Middle frontal gyrus (tissue), 1 donor: Measurements from ENCODE around the gene LAMA5.

ENCODE experiments used
- DNase-seq: peaks from one replicate; pipeline ENCODE4 v3.0.0-alpha.2; 2015; ENCODE audit warnings: low spot score; ENCODE audit errors: extremely low spot score

The LAMA5 gene

GRCh38 chr20:62293111-62293784 lies 73.9 kb downstream of the LAMA5 start:
- no peak for DNase-seq

DNA sequence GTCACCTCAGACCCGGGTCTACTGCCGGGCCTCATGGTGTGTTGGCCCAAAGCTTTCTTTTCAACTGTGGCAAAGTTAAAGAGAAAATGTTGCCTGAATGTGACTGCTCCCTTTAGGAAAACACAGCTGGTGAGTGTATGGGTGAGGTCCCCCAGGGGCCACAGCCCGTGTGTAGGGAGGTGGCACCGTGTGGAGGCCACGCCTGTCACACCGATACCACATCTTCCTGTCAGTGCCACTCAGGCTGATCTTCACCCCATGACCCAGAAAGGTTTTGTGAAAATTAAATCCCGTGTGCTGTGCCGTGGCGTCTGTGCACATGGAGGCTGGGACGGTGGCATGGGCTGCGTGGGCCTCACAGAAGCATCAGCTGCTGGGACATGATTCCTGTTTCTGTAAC lies 75.0 kb downstream of the LAMA5 start:
- DNase-seq = no peak

- DNase-seq = no peak
Measured at GRCh38 chr20:62291251-62292066, 75.7 kb downstream of the LAMA5 start.

GRCh38 chr20:62289898-62290297 lies 77.2 kb downstream of the LAMA5 start:
- no peak for DNase-seq

GRCh38 chr20:62289131-62289530 lies 78.0 kb downstream of the LAMA5 start:
- no peak for DNase-seq

DNA sequence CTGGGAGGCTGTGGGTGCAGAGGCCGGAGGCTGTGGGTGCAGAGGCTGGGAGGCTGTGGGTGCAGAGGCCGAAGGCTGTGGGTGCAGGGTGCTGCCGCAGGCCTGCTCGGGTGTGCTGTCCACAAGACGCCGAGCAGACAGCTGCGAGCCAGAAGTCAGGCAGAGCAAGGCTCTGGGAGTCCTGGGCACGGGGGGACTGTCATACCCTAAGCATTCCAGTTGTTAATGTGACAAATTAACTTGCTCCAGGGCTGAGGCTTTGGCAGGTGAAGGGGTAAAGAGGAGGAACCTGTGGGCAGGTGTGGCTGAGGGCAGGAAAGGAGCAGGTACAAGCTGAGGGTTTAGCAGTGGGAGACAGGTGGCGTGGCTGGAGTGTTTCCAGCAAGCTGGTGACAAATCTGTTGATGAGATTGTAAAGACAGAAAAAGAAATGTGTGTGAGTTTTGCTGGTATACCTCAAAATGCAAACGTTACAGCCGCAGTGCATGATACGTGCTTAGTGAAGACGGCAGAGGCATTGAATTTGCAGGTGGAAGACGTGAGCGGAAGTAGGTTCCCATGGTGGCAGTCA lies 78.5 kb downstream of the LAMA5 start:
- no peak for DNase-seq

DNA sequence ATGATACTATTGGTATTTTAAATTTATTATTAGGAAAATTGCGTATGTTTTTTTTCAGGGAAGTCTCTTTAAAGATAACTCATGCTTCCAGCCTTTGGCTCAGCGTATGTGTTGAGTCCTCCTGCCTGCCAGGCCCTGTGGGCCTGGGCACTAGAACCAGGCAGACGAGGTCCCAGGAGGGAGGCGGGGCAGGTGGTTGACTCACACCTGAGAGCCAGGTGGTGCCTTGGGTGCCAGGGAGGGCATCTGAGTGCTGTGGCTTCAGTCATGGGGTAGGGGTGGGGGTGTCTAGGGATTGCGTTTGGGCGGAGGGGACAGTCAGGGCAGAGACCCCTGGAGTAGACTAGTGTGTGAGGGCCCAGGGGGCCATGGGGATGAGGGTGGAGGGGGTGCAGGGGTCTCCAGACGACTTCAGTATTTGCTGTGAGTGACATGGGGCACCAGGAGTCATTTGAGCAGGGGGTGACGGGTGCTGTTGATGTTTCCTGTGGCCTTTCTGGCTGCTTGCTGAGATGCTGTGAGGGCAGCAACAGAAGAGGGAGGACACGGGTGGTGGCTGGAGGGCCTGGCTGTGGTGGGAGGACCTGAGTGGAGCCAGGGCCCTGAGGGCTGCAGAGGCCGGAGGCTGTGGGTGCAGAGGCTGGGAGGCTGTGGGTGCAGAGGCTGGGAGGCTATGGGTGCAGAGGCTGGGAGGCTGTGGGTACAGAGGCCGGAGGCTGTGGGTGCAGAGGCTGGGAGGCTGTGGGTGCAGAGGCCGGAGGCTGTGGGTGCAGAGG lies 79.2 kb downstream of the LAMA5 start:
- no peak for DNase-seq

- no peak for DNase-seq
Measured at GRCh38 chr20:62287129-62287528, 80.0 kb downstream of the LAMA5 start.

- DNase-seq = no peak
Measured at GRCh38 chr20:62286493-62287064, 80.5 kb downstream of the LAMA5 start.

GRCh38 chr20:62285722-62286121 lies 81.4 kb downstream of the LAMA5 start:
- DNase-seq = no peak

- DNase-seq = no peak
Measured at GRCh38 chr20:62285151-62285550, 82.0 kb downstream of the LAMA5 start.

- DNase-seq = no peak
Measured at GRCh38 chr20:62284448-62284847, 82.7 kb downstream of the LAMA5 start.

GRCh38 chr20:62282877-62283503 lies 84.1 kb downstream of the LAMA5 start:
- DNase-seq = no peak

DNA sequence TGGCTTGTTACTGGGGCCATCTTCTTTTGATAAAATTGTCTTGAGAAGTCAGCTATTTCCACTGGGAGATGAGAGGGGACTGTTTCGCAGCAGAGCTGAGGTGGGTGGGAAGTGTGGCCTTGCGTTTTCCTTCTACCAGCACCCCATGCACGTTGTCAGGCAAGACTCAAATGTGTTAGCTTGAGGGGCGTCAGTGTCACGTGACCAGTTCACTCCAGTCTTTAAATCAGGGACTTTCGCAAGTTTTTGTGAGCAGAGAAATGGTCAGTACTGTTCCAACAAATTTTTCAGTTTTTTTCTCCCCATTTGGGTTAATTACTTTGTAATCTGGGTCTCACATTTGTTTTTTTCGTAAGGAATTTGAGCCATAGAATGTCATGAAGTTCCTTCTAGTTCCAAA lies 85.0 kb downstream of the LAMA5 start:
- no peak for DNase-seq

GRCh38 chr20:62281161-62281933 lies 85.8 kb downstream of the LAMA5 start:
- DNase-seq = no peak

GRCh38 chr20:62280303-62280702 lies 86.8 kb downstream of the LAMA5 start:
- no peak for DNase-seq

DNA sequence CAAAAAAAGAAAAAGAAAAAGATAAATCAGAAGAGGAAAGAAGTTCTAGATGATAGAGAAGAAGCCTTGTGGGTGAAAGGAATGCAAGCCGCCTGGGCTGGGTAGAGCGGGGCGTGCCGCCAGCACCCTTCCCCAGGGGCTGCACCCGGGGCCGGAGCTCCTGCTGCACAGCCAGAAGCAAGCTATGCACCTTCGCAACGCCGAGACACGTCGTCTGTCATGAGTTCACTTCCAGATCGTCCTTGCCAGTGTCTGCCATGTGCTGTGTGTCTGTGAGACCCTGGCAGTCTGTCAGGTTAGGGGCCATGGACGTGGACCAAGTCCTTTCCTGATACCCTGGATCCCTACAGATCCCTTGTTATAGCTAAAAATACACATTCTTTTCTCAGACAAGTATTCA lies 89.9 kb downstream of the LAMA5 start:
- no peak for DNase-seq

DNA sequence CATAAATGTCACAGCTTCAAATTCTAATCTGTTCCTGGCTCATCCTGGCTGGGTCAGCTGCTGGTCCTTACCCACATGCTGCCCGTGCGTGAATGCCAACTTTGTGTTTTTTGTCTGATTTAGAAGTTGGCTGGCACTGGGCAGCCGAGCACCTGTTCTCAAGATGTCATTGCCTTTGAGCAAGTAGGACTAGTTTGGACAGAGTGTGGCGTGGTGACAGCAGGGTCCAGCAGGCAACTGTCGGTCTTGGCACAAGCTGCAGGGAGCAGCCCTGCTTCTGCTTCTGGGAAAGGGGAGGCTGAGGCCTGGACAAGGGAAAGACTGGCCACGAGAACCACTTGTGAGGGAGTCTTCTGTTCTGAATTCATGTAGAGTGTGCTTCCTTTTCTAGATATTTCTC lies 90.7 kb downstream of the LAMA5 start:
- DNase-seq = no peak

GRCh38 chr20:62275219-62275618 lies 91.9 kb downstream of the LAMA5 start:
- DNase-seq = no peak

DNA sequence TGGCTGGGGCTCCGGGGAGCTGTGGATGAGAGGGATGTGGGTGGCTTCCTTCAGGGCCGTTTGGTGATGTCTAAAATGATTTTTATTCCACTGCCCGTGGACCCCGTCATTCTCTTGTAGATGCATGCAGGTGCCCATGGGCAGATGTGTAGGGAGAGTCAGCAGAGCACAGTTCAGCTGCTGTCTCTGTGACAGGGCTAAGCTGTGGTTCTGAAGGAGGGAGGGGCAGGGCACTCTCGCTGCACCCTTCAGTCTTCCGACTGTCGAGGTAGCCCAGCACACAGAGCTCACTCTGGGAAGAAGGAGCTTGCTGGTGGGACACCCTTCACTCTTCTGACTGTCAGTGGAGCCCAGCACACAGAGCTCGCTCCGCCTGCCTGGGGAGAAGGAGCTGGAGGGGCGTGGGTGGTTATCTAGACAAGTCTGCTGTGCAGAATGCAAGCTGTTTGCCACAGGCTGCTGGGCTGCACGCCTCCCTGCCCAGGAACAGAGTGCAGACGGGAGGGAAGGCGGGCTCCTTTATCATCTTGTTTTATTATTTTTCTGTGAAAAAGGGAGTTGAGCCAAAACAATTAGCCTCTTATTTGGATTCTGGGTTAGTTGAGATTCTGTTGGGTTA lies 92.7 kb downstream of the LAMA5 start:
- DNase-seq = peak; percentile 41
